Naive thymus-derived CD4-positive, alpha-beta T cell (primary cell): Measurements from ENCODE around the gene CXXC1. TPM values are rescaled to one million over a fixed set of nuclear protein-coding genes. Genes with fewer than 3 reads are reported as not detected.

Experiments
- ATAC-seq: fragments of 150-1000 bp; cut with Tn5 transposase; 2 replicates; pipeline ENCODE4 v1.10.0; 2021; ENCODE audit warnings: mild to moderate bottlenecking, moderate library complexity
- CTCF ChIA-PET: fragments of 350-600 bp; sonication (Branson Sonifier 250); formaldehyde crosslinking; loops from one replicate; lab custom pipeline; 2021; ENCODE audit warnings: antibody characterized with exemption; lab: Charles Lee
- POLR2A ChIA-PET: fragments of 350-600 bp; sonication (Branson Sonifier 250); formaldehyde crosslinking; loops from one replicate; lab custom pipeline; 2021; ENCODE audit warnings: antibody characterized with exemption, inconsistent platforms; lab: Charles Lee
- DNase-seq, 9 donors: peaks; one replicate each; pipeline versions ENCODE4 v3.0.0 to v3.0.0-alpha.2; 2020 to 2022; ENCODE audit warnings: mixed read lengths in 1 of 9
- H3K27ac ChIP-seq: one replicate; pipeline ENCODE4 v1.7.0; 2013; ENCODE audit warnings: mild to moderate bottlenecking, low read depth, low read length, moderate library complexity
- H3K27me3 ChIP-seq, 2 donors: one replicate each; pipeline ENCODE4 v1.7.0; 2013; ENCODE audit warnings: low read length in 2 of 2, mild to moderate bottlenecking in 2 of 2, moderate library complexity in 2 of 2; ENCODE audit not compliant: control insufficient read depth in 2 of 2, insufficient read depth in 2 of 2
- H3K36me3 ChIP-seq, 3 experiments: 1 replicate in 2 of 3; 2 replicates in 1 of 3; pipeline ENCODE4 v1.7.0; 2013; ENCODE audit warnings: low read length in 3 of 3, mild to moderate bottlenecking in 3 of 3, moderate library complexity in 1 of 3; ENCODE audit not compliant: insufficient read depth in 3 of 3, control insufficient read depth in 2 of 3
- H3K4me1 ChIP-seq, 2 donors: one replicate each; pipeline ENCODE4 v1.7.0; 2013; ENCODE audit warnings: low read length in 2 of 2, mild to moderate bottlenecking in 2 of 2, moderate library complexity in 1 of 2; ENCODE audit not compliant: control insufficient read depth in 2 of 2, insufficient read depth in 2 of 2
- H3K4me3 ChIP-seq: 2 replicates; pipeline ENCODE4 v1.7.0; 2013; ENCODE audit warnings: mild to moderate bottlenecking, low read length
- H3K9me3 ChIP-seq, 3 experiments: 1 replicate in 2 of 3; 2 replicates in 1 of 3; pipeline ENCODE4 v1.7.0; 2013; ENCODE audit warnings: low read length in 3 of 3; ENCODE audit not compliant: control insufficient read depth in 2 of 3
- H3K27ac Mint-ChIP-seq, 9 donors: one replicate each; pipeline ENCODE4 v1.8.0; 2020 to 2022; ENCODE audit warnings: mixed read lengths in 9 of 9, mild to moderate bottlenecking in 8 of 9, moderate library complexity in 5 of 9, inconsistent platforms in 2 of 9
- H3K27me3 Mint-ChIP-seq, 5 donors: one replicate each; pipeline ENCODE4 v1.8.0; 2021 to 2022; ENCODE audit warnings: mixed read lengths in 5 of 5, mild to moderate bottlenecking in 1 of 5
- H3K36me3 Mint-ChIP-seq, 5 donors: one replicate each; pipeline ENCODE4 v1.8.0; 2020 to 2022; ENCODE audit warnings: mixed read lengths in 5 of 5, mild to moderate bottlenecking in 3 of 5, inconsistent platforms in 1 of 5
- H3K4me1 Mint-ChIP-seq, 7 donors: one replicate each; pipeline ENCODE4 v1.8.0; 2020 to 2022; ENCODE audit warnings: mixed read lengths in 7 of 7, mild to moderate bottlenecking in 3 of 7, inconsistent platforms in 1 of 7
- H3K4me3 Mint-ChIP-seq, 10 donors: one replicate each; pipeline ENCODE4 v1.8.0; 2020 to 2022; ENCODE audit warnings: mild to moderate bottlenecking in 10 of 10, mixed read lengths in 10 of 10, moderate library complexity in 6 of 10, inconsistent platforms in 2 of 10
- H3K9me3 Mint-ChIP-seq, 11 donors: one replicate each; pipeline ENCODE4 v1.8.0; 2020 to 2022; ENCODE audit warnings: mixed read lengths in 11 of 11, mild to moderate bottlenecking in 4 of 11, inconsistent platforms in 1 of 11, moderate library complexity in 1 of 11
- intact Hi-C, 2 donors: fragments of 100-400 bp; cut with micrococcal nuclease; formaldehyde crosslinking; loops; one replicate each; pipeline ENCODE4 v1.15.1; 2023
- polyA plus RNA-seq, 2 donors: library from polyadenylated mRNA; unstranded; fragments of 300-500 nt; fragmentation: Illumina TruSeq; gene quantifications; one replicate each; pipeline ENCODE4 v1.2.3, GENCODE V29; 2021
- total RNA-seq, 6 experiments: library from RNA in 5 of 6; stranded (reverse) in 5 of 6; gene quantifications; 1 replicate in 5 of 6; 2 replicates in 1 of 6; pipeline ENCODE4 v1.2.3 and lab custom pipeline; 2021 to 2026

Gene CXXC1
- total and polyA plus RNA-seq, 7 experiments from 2014 or later, result 78.3 to 197 (median 149) TPM

DNA sequence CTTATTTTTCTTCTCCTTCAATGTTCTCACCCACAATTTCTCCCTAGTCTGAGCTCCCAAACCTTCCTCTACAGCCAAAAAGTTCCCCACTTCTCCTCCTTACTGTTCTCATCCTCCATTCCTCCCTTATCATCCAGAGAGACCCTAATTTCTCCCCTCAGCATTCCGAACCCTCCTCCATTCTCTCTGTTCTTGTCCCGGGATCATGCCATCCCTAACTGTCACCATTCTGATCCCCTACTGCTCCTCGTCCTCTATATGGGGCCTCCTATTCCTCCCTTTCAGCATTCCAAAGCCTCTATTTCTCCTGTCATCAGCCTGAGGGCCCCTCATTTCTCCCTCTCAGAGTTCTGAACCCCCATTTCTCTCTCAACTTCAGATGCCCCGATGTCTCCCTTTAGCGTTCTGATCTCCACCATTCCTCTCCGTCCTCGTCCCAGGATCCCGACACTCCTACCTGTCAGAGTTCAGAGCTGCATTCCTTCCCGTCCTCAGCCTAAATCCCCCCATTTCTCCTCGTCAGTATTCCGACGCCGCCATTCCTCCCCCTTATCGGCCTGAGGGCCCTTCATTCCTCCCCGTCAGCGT is 6.7 kb downstream of the CXXC1 start:
- peaks cover 14 to 50% (median 16%) of the 10 kb centered on the region in 3 experiments for H3K36me3 ChIP-seq
- H3K4me3 ChIP-seq, result peak overlapping the region; percentile 94
- ChIA-PET POLR2A (interaction anchor here (0.5 to 2.5 kb wide), 13 partner anchors 9 to 1343 kb away, joined by 3 to 29 read pairs (median 6); partner anchors contain the start of genes C18orf32, CFAP53 and SMAD4), CTCF (interaction anchor here (1.2 to 1.6 kb wide), 3 partner anchors 11 to 78 kb away, joined by 3 to 8 read pairs (median 6); no protein-coding TSS in a partner anchor)
- intact Hi-C loops, result loop anchor here (1.0 to 10.0 kb wide), 16 partner anchors 8 to 1436 kb away; partner anchors contain the start of genes C18orf32 (in 2 of the 2), CFAP53 (in 2 of the 2), RPL17 (in 2 of the 2) and ACAA2 (in 1 of the 2)
- peak overlapping the region; percentile 93 to 99 (median 97) for H3K27ac Mint-ChIP-seq
- H3K9me3 ChIP-seq, result no peaks in the 10 kb centered on the region
- no peaks in the 10 kb centered on the region for H3K27me3 ChIP-seq
- peaks cover 24 to 48% (median 40%) of the 10 kb centered on the region in 7 donors for H3K4me1 Mint-ChIP-seq
- H3K36me3 Mint-ChIP-seq, result peaks cover 16 to 59% (median 27%) of the 10 kb centered on the region in 5 donors
- DNase-seq (no peak), ATAC-seq (no peak)
- peaks cover 0 to 2% (median 0%) of the 10 kb centered on the region in 5 donors for H3K27me3 Mint-ChIP-seq
- peak overlapping the region; percentile 90 to 99 (median 97) for H3K4me3 Mint-ChIP-seq
- H3K27ac ChIP-seq, result peak overlapping the region; percentile 88
- H3K9me3 Mint-ChIP-seq, result peaks cover 0 to 3% (median 0%) of the 10 kb centered on the region in 11 donors
- peaks cover 21 to 29% of the 10 kb centered on the region in 2 donors for H3K4me1 ChIP-seq

DNA sequence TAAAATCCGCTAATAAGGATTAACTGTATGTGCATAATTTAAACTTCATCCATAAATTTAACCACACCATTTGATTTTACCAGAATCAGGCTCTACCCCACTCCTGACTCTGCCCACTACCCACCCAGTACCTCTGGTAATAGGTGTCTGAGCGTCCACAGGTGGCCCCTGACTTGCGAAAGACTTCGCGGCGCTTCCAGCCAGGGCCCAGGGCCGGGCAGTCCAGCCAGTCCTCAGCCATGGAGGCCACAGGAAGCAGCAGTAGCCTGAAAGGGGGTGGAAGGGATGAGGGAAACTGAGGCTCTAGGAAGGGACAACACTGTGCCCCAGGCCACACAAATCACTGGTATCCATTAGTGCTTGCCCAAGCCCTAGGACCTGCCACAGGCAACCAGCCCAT is 7.7 kb downstream of the CXXC1 start:
- intact Hi-C loops, result loop anchor here (1.0 to 10.0 kb wide), 8 partner anchors 9 to 1435 kb away; partner anchors contain the start of genes ELAC1 (in 1 of the 2), MEX3C (in 1 of the 2) and SMAD4 (in 1 of the 2)
- CTCF ChIA-PET, result interaction anchor here (0.6 kb wide), 1 partner anchor 10 kb away, joined by 5 read pairs; no protein-coding TSS in a partner anchor
- no peak for DNase-seq
- Histone ChIP-seq H3K36me3 (peaks cover 14 to 50% (median 20%) of the 10 kb centered on the region in 3 experiments), H3K9me3 (no peaks in the 10 kb centered on the region), H3K4me3 (peak overlapping the region; percentile 94), H3K4me1 (peaks cover 21 to 29% of the 10 kb centered on the region in 2 donors), H3K27me3 (no peaks in the 10 kb centered on the region), H3K27ac (peak overlapping the region; percentile 88)
- Mint-ChIP-seq H3K36me3 (peaks cover 19 to 61% (median 34%) of the 10 kb centered on the region in 5 donors), H3K4me1 (peaks cover 24 to 45% (median 40%) of the 10 kb centered on the region in 7 donors), H3K27me3 (peaks cover 0 to 2% (median 0%) of the 10 kb centered on the region in 5 donors), H3K27ac (peak overlapping the region in 6 of 9 donors; percentile 93 to 97 (median 96)), H3K9me3 (peaks cover 0 to 3% (median 0%) of the 10 kb centered on the region in 11 donors), H3K4me3 (peak overlapping the region; percentile 90 to 99 (median 97))
- ATAC-seq, result no peak
- POLR2A ChIA-PET, result interaction anchor here (2.5 kb wide), 1 partner anchor 8 kb away, joined by 6 read pairs; no protein-coding TSS in a partner anchor

DNA sequence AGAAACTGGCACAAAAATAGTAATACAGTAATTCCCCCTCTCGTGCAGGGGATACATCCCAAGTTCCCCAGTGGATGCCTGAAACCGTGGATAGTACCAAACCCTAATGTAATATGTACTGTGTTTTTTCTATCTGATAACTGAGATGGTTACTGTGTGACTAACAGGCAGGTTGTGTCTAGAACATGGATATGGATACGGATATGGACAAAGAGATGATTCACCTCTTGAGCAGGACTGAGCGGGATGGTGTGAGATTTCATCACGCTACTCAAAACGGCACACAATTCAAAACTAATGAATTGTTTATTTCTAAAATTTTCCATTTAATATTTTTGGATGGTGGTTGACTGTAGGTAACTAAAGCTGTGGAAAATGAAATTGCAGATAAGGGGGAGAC is 9.6 kb downstream of the CXXC1 start:
- ATAC-seq (no peak), DNase-seq (no peak)
- ChIA-PET POLR2A (interaction anchor here (1.3 kb wide), 1 partner anchor 8 kb away, joined by 4 read pairs; no protein-coding TSS in a partner anchor), CTCF (interaction anchor here (0.6 kb wide), 1 partner anchor 9 kb away, joined by 4 read pairs; no protein-coding TSS in a partner anchor)
- H3K4me1 Mint-ChIP-seq, result peaks cover 24 to 40% (median 35%) of the 10 kb centered on the region in 7 donors
- Histone ChIP-seq H3K4me1 (peaks cover 21 to 29% of the 10 kb centered on the region in 2 donors), H3K4me3 (no peak overlapping the region), H3K36me3 (peaks cover 19 to 50% (median 21%) of the 10 kb centered on the region in 3 experiments), H3K27me3 (no peaks in the 10 kb centered on the region), H3K9me3 (no peaks in the 10 kb centered on the region), H3K27ac (no peak overlapping the region)
- no peak overlapping the region for H3K27ac Mint-ChIP-seq
- no peak overlapping the region for H3K4me3 Mint-ChIP-seq
- intact Hi-C loops, result loop anchor here in 1 of 2 donors (1.0 kb wide), 1 partner anchor 9 kb away; the partner anchor contains the start of gene CXXC1
- H3K36me3 Mint-ChIP-seq, result peaks cover 21 to 59% (median 29%) of the 10 kb centered on the region in 5 donors
- peaks cover 0 to 2% (median 0%) of the 10 kb centered on the region in 5 donors for H3K27me3 Mint-ChIP-seq
- peaks cover 0 to 3% (median 0%) of the 10 kb centered on the region in 11 donors for H3K9me3 Mint-ChIP-seq

DNA sequence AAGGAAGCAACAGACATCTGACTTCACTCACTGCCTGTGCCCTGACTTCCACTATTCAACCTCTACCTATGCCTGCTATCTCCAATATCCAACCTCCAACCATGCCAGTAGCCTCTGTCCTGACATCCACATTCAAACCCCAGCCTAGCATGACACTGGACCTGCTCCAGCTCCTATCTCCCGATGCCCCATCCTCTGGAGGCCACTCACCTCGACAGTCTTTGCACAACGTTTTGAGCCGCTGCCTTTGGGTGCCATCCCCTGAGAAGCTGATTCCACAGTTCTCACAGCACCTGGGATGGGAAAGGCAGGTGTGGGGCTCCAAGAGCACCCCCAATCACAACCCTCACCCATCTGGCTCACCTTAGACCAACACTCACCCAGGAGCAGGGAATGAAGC is 11.0 kb downstream of the CXXC1 start:
- CTCF ChIA-PET, result no interaction called here

DNA sequence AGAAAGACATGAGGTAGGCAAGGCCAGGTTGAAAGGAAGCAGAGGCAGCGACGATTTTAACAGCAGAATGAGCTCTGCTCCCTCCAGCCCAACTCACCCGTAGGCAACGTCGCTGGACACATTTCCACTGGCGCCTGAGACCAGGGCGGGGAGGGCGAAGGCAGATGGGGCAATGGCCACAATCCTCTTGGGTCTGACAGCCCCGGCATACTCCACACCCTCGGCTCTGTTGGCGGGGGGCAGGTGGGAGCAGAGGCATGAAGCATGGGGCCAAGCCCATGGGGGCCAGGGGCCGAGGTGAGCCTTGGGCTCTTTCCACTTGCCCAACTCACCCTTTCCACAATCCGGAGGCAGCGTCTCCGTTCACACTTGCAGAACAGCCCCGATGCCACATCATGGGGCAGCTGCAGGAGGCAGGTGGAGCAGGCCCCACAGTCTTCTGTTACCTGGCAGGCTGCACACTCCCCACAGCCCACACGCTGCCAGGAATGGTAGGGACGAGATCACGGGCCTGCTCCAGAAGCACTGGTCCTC is 11.9 kb downstream of the CXXC1 start:
- CTCF ChIA-PET, result no interaction called here
- H3K27me3 ChIP-seq, result no peaks in the 10 kb centered on the region
- peaks cover 0 to 1% (median 0%) of the 10 kb centered on the region in 11 donors for H3K9me3 Mint-ChIP-seq
- no peak overlapping the region for H3K27ac ChIP-seq
- no peak overlapping the region for H3K4me3 ChIP-seq
- peaks cover 21 to 61% (median 32%) of the 10 kb centered on the region in 5 donors for H3K36me3 Mint-ChIP-seq
- ATAC-seq (no peak), DNase-seq (no peak)
- H3K27me3 Mint-ChIP-seq, result no peaks in the 10 kb centered on the region
- peak overlapping the region in 3 of 9 donors; percentile 63 to 84 (median 70) for H3K27ac Mint-ChIP-seq
- peaks cover 10 to 19% of the 10 kb centered on the region in 2 donors for H3K4me1 ChIP-seq
- no peak overlapping the region for H3K4me3 Mint-ChIP-seq
- peaks cover 20 to 65% (median 31%) of the 10 kb centered on the region in 3 experiments for H3K36me3 ChIP-seq
- no peaks in the 10 kb centered on the region for H3K9me3 ChIP-seq
- H3K4me1 Mint-ChIP-seq, result peaks cover 16 to 26% (median 23%) of the 10 kb centered on the region in 7 donors
- intact Hi-C loops, result no loop called here
- POLR2A ChIA-PET, result no interaction called here

More for the DNA sequence above, 11.0 kb downstream of the CXXC1 start:
- H3K27me3 Mint-ChIP-seq, result no peaks in the 10 kb centered on the region
- no peak overlapping the region for H3K27ac Mint-ChIP-seq
- Histone ChIP-seq H3K27ac (no peak overlapping the region), H3K36me3 (peaks cover 19 to 61% (median 27%) of the 10 kb centered on the region in 3 experiments), H3K4me1 (peaks cover 15 to 22% of the 10 kb centered on the region in 2 donors), H3K27me3 (no peaks in the 10 kb centered on the region), H3K4me3 (no peak overlapping the region), H3K9me3 (no peaks in the 10 kb centered on the region)
- ATAC-seq (no peak), DNase-seq (no peak)
- peaks cover 0 to 1% (median 0%) of the 10 kb centered on the region in 11 donors for H3K9me3 Mint-ChIP-seq
- intact Hi-C loops, result no loop called here
- H3K4me1 Mint-ChIP-seq, result peaks cover 22 to 34% (median 31%) of the 10 kb centered on the region in 7 donors
- POLR2A ChIA-PET, result no interaction called here
- no peak overlapping the region for H3K4me3 Mint-ChIP-seq
- peaks cover 21 to 59% (median 31%) of the 10 kb centered on the region in 5 donors for H3K36me3 Mint-ChIP-seq

DNA sequence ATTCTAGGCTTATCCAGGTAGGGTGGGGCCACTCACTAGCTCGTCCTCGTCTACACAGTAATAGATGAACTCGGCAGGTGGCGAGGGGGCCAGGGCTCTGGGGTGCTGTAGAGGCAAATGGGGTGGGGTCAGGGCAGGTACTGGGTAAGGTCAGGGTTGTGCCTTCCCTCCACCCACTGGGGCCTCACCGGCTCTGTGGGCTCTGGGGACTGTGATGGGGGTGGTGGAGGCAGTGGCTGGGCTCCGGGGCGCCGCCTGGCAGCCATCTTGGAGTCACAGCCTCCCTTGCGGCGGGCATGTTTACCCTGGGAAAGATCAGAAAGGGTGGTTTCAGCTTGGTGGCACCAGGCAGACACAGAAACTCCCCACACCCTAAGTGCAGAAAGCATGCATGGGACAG is 12.6 kb downstream of the CXXC1 start:
- ATAC-seq (no peak), DNase-seq (no peak)
- peaks cover 21 to 61% (median 32%) of the 10 kb centered on the region in 5 donors for H3K36me3 Mint-ChIP-seq
- peaks cover 0 to 1% (median 0%) of the 10 kb centered on the region in 11 donors for H3K9me3 Mint-ChIP-seq
- Histone ChIP-seq H3K4me3 (no peak overlapping the region), H3K4me1 (peaks cover 4 to 12% of the 10 kb centered on the region in 2 donors), H3K27me3 (no peaks in the 10 kb centered on the region), H3K36me3 (peaks cover 23 to 71% (median 31%) of the 10 kb centered on the region in 3 experiments), H3K27ac (no peak overlapping the region), H3K9me3 (no peaks in the 10 kb centered on the region)
- ChIA-PET POLR2A (interaction anchor here (0.6 kb wide), 1 partner anchor 9 kb away, joined by 3 read pairs; no protein-coding TSS in a partner anchor), CTCF (no interaction called here)
- intact Hi-C loops, result no loop called here
- no peak overlapping the region for H3K4me3 Mint-ChIP-seq
- H3K27me3 Mint-ChIP-seq, result no peaks in the 10 kb centered on the region
- H3K4me1 Mint-ChIP-seq, result peaks cover 9 to 19% (median 17%) of the 10 kb centered on the region in 7 donors
- peak overlapping the region in 2 of 9 donors; percentile 70 to 84 for H3K27ac Mint-ChIP-seq
